Thoracic aorta (tissue), 2 donors: ENCODE data around the gene CEP295NL. TPM values are rescaled to one million over a fixed set of nuclear protein-coding genes. Genes with fewer than 3 reads are reported as not detected.

Experiments used
- ATAC-seq: fragments of 150-250 bp; one replicate; pipeline ENCODE4 v1.8.0; 2017; ENCODE audit warnings: low read depth; ENCODE audit not compliant: insufficient number of reproducible peaks, low FRiP score
- DNase-seq: peaks from one replicate; pipeline ENCODE4 v3.0.0-alpha.2; 2020; ENCODE audit warnings: low spot score
- H3K27ac ChIP-seq, 2 donors: fragments of 200-600 bp; sonication (generic); 1 replicate in 1 of 2; 2 replicates in 1 of 2; pipeline ENCODE4 v1.5.1; 2016; ENCODE audit warnings: mild to moderate bottlenecking in 2 of 2, moderate library complexity in 2 of 2
- H3K27me3 ChIP-seq: fragments of 200-600 bp; sonication (generic); replicated peaks from 2 replicates; pipeline ENCODE4 v1.6.0; 2016; ENCODE audit warnings: mild to moderate bottlenecking; ENCODE audit not compliant: insufficient read depth
- H3K36me3 ChIP-seq: fragments of 200-600 bp; sonication (generic); one replicate; pipeline ENCODE4 v1.5.1; 2016
- H3K4me1 ChIP-seq, 2 donors: fragments of 200-600 bp; sonication (generic); 1 replicate in 1 of 2; 2 replicates in 1 of 2; pipeline versions ENCODE4 v1.5.1 to v1.6.0; 2016; ENCODE audit warnings: low read depth in 2 of 2, mild to moderate bottlenecking in 1 of 2; ENCODE audit not compliant: control insufficient read depth in 1 of 2
- H3K4me3 ChIP-seq: fragments of 200-600 bp; sonication (generic); 2 replicates; pipeline ENCODE4 v1.5.1; 2016; ENCODE audit warnings: mild to moderate bottlenecking
- H3K9me3 ChIP-seq: fragments of 200-600 bp; sonication (generic); 2 replicates; pipeline ENCODE4 v1.5.1; 2016
- total RNA-seq, 2 donors: library from RNA; depleted of rRNA; stranded (reverse); fragments of >200 nt; gene quantifications; one replicate each; pipeline versions ENCODE4 v1.1.0 to v1.2.3, GENCODE V29; 2016
- TF ChIP-seq, protein P1 (sequence below): fragments of 200-600 bp; sonication (generic); IDR thresholded peaks from one replicate; pipeline ENCODE4 v1.5.1; 2019; ENCODE audit warnings: antibody characterized with exemption

Gene CEP295NL
- total RNA-seq, 2 donors from 2014 or later, result 6.8 to 13.0 TPM

DNA sequence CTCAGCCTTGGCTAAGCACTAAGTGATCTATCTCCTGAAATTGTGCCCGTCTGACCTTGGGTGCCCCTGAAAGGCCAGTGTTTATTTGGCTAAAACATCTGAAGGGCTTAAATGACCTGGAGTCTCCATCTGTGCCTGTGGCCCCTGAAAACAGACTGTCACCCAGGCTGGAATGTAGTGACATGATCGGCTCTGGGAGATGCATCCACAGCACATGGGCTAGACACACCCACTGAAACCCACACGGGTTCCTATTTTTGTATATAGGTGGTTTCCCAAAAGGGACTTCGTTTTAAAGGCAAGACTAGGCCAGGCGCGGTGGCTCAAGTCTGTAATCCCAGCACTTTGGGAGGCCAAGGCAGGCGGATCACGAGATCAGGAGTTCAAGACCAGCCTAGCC is 13.5 kb downstream of the CEP295NL start:
- TF ChIP-seq, protein P1, sequence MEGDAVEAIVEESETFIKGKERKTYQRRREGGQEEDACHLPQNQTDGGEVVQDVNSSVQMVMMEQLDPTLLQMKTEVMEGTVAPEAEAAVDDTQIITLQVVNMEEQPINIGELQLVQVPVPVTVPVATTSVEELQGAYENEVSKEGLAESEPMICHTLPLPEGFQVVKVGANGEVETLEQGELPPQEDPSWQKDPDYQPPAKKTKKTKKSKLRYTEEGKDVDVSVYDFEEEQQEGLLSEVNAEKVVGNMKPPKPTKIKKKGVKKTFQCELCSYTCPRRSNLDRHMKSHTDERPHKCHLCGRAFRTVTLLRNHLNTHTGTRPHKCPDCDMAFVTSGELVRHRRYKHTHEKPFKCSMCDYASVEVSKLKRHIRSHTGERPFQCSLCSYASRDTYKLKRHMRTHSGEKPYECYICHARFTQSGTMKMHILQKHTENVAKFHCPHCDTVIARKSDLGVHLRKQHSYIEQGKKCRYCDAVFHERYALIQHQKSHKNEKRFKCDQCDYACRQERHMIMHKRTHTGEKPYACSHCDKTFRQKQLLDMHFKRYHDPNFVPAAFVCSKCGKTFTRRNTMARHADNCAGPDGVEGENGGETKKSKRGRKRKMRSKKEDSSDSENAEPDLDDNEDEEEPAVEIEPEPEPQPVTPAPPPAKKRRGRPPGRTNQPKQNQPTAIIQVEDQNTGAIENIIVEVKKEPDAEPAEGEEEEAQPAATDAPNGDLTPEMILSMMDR, result no peak
- H3K4me3 ChIP-seq, result no peak overlapping the region
- peaks cover 13% of the 10 kb centered on the region for H3K36me3 ChIP-seq

DNA sequence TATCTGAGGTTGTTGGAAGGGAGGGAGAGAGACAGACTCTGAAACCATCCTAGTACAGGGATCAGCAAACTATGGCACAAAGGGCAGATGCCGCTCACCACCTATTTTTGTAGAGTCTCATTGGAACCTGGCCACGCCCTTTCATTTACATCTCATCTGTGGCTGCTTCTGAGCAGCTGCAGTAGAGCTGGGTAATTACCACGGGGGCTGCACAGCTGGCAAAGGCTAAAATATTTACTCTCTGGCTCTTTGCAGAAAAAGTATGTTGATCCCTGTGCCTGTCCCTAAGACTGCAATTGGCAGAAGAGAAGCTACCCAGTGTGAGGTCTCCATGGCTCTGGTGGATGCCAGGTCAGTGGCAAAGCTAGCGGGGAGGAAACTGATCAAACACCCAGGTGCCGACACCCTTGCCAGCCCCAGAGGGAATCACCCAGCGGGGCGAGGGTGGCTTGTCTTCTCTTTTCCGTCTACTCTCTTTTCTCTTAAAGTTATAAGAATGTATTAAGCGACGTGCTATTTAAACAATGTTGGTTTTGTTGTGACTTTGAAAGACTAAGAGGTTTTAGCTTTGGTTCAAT is 14.0 kb downstream of the CEP295NL start:
- no peaks in the 10 kb centered on the region for H3K27me3 ChIP-seq
- TF ChIP-seq, protein P1, result no peak
- H3K36me3 ChIP-seq, result peaks cover 13% of the 10 kb centered on the region
- H3K27ac ChIP-seq, result peak overlapping the region in 1 of 2 donors; percentile 54
- no peak overlapping the region for H3K4me3 ChIP-seq
- no peak for DNase-seq
- H3K4me1 ChIP-seq, result peaks cover 59 to 73% of the 10 kb centered on the region in 2 donors
- no peak for ATAC-seq
- no peaks in the 10 kb centered on the region for H3K9me3 ChIP-seq

More for the DNA sequence above, 13.5 kb downstream of the CEP295NL start:
- ATAC-seq, result no peak
- no peaks in the 10 kb centered on the region for H3K9me3 ChIP-seq
- H3K27ac ChIP-seq, result peak overlapping the region in 1 of 2 donors; percentile 54
- no peaks in the 10 kb centered on the region for H3K27me3 ChIP-seq
- no peak for DNase-seq
- peaks cover 56 to 73% of the 10 kb centered on the region in 2 donors for H3K4me1 ChIP-seq

DNA sequence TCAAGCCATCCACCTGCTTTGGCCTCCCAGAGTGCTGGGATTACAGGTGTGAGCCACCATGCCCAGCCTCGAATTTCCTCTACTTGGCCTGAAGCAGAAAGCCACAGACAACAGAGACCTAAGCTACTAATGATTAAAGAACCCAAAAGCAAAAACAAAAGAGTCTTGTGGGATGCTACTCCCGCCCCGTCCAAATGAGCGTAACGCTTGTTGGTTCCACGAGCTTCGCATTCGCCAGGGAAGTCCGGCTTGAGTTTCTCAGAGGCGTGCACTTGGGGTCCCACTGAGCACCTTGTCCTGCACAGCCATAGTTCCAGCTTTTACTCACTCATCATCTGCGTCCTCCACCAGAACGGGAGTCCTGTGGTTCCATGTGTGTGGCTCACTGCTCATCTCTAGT is 16.0 kb downstream of the CEP295NL start:
- no peak for ATAC-seq
- peaks cover 55 to 73% of the 10 kb centered on the region in 2 donors for H3K4me1 ChIP-seq

DNA sequence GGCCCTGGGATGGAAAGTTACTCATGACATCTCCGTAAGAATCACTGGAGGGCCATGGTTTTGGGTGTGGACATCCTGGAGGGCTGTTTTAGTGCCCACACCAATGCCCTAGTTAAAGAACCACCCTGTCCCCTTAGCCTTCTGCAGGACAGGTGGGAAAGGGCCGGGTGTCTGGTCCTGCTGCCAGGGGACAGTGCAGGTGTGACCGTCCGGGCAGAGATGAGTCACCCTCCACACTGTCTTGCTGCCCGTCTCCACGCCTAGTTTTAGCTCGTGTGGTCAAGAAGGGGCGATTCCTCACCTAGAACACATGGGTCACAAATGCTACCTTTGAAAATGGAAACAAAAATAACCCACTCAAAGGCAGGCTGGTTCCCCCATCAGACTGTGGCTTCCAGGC is 17.0 kb downstream of the CEP295NL start:
- no peak for ATAC-seq
- H3K4me1 ChIP-seq, result peaks cover 47 to 72% of the 10 kb centered on the region in 2 donors
- TF ChIP-seq, protein P1, result no peak

More for the DNA sequence above, 16.0 kb downstream of the CEP295NL start:
- H3K4me3 ChIP-seq, result no peak overlapping the region
- no peaks in the 10 kb centered on the region for H3K9me3 ChIP-seq
- TF ChIP-seq, protein P1, result no peak
- H3K36me3 ChIP-seq, result peaks cover 9% of the 10 kb centered on the region
- H3K27ac ChIP-seq, result no peak overlapping the region
- H3K27me3 ChIP-seq, result no peaks in the 10 kb centered on the region
- no peak for DNase-seq

DNA sequence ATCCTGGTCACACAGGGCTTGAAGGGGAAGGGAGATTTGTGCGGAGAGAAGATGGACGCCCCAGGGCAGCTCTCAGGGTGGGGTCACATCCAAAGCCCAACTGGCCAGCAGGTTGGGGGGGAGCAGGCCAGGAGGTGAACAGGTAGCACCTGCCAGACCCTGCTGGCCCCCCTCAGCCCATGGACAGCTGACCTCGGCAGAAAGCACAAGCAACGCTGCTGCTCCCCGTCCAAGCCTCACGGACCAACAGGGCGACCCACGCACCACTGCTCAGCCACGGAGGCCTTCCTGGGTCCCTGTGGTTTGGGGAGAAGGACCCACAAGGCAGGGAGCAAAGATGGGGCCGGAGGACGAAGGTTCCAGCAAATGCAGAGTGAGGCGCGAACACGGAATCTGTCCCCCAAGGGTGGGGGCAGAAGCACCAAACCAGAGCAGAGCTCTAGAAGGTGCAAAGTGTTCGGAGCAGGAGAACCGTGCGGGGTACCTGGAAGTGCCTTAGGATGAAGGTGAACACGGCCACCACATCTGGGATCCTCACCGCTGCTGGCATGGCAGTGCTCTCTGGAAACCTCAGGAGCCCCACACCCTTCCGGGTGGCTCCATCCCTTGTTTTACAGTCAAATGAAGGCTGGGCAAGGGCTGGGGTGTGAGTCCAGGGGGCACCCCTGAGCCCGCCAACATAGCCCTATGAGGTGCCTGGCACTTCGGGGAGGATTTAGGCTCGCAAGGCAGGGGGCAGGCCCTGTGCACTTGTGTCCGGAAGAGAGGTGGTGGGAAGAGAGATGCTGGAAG is 17.9 kb downstream of the CEP295NL start:
- no peaks in the 10 kb centered on the region for H3K36me3 ChIP-seq
- ATAC-seq (no peak), DNase-seq (no peak)
- no peaks in the 10 kb centered on the region for H3K9me3 ChIP-seq
- H3K27ac ChIP-seq, result peak overlapping the region; percentile 87 to 91
- H3K4me1 ChIP-seq, result peaks cover 48 to 78% of the 10 kb centered on the region in 2 donors
- peak overlapping the region; percentile 59 for H3K4me3 ChIP-seq
- TF ChIP-seq, protein P1, result no peak
- H3K27me3 ChIP-seq, result no peaks in the 10 kb centered on the region

More for the DNA sequence above, 17.0 kb downstream of the CEP295NL start:
- peak overlapping the region in 1 of 2 donors; percentile 91 for H3K27ac ChIP-seq
- H3K9me3 ChIP-seq, result no peaks in the 10 kb centered on the region
- no peak overlapping the region for H3K4me3 ChIP-seq
- no peaks in the 10 kb centered on the region for H3K27me3 ChIP-seq
- peaks cover 4% of the 10 kb centered on the region for H3K36me3 ChIP-seq
- DNase-seq, result no peak
